ENCODE data around the gene TSPAN11.
"Not testable (repeated sequence)": the region's sequence is repeated elsewhere in the genome, so short reads cannot be mapped to it uniquely, and the experiment has no call there.

TSPAN11 gene

GRCh38 chr12:31019976-31020375 lies 93.4 kb downstream of the TSPAN11 start:
- H3K4me3 ChIP-seq (ENCODE audit: low read depth, low read length), result no peak overlapping the region
- no peak for DNase-seq (ENCODE audit: low read depth)
- TF ChIP-seq, protein P1, sequence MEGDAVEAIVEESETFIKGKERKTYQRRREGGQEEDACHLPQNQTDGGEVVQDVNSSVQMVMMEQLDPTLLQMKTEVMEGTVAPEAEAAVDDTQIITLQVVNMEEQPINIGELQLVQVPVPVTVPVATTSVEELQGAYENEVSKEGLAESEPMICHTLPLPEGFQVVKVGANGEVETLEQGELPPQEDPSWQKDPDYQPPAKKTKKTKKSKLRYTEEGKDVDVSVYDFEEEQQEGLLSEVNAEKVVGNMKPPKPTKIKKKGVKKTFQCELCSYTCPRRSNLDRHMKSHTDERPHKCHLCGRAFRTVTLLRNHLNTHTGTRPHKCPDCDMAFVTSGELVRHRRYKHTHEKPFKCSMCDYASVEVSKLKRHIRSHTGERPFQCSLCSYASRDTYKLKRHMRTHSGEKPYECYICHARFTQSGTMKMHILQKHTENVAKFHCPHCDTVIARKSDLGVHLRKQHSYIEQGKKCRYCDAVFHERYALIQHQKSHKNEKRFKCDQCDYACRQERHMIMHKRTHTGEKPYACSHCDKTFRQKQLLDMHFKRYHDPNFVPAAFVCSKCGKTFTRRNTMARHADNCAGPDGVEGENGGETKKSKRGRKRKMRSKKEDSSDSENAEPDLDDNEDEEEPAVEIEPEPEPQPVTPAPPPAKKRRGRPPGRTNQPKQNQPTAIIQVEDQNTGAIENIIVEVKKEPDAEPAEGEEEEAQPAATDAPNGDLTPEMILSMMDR (IDR thresholded peaks at IDR 0.05; ENCODE audit: control insufficient read depth, extremely low read depth, insufficient read depth), result no peak

DNA sequence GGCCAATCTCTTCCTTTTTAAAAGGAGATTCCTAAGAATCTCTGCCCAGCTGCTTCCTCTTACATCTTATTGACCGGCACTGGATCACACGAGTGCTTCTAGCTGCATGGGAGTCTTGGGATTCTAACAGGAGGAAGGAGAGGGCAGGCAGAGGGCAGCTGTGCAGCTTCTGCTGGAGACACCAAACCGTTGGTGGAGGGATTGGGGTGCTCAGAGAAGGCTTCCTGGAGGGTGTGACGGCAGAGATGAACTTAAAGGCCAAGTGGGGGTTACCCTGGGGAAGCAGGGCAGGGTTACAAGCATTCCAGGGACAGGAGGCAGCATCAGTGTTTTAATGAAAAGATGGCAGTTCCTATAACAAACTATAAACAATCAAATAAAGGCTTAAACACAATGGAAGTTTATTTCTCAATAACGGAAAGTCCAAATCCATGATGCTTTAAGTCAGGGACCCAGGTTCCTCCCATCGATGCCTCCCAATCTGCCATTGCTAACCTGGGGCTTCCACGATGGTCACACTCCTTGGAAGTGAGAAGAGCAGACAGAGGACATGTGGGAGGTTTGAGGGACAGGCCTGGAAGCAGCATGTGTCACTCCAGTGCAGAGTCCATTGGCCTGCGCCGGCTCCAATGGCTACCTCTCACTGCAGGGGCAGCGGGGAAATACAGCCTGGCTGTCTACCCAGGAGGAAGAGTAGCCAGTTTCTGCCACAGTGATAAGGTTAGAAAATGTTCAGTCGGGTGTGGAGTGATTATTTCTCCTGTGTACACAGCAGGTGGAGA lies 94.0 kb downstream of the TSPAN11 start:
- H3K4me3 ChIP-seq (ENCODE audit: low read depth, low read length), result no peak overlapping the region
- no peak for DNase-seq (ENCODE audit: low read depth)
- TF ChIP-seq, protein P1 (IDR thresholded peaks at IDR 0.05; ENCODE audit: control insufficient read depth, extremely low read depth, insufficient read depth), result no peak

DNA sequence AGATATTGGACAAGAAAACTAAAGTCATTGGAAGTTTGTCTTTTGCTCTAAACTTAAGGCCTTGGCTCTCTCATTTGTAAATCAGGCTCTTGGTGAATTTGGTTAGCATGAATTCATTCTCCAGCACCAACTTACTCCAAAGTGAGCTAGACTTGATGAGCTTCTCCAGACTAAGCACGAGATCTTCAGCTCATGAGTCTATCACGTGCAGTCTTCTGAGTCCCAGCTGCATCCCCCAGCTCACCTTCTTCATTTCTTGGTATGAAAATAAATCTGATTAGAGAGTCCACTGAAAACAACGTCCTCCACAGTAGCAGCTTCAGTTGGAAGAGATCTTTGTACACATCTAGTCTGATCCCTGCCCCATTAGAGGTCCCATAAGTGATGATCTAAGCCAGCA lies 94.6 kb downstream of the TSPAN11 start:
- no peak overlapping the region for H3K4me3 ChIP-seq (ENCODE audit: low read depth, low read length)
- DNase-seq (ENCODE audit: low read depth), result no peak
- TF ChIP-seq, protein P1 (IDR thresholded peaks at IDR 0.05; ENCODE audit: control insufficient read depth, extremely low read depth, insufficient read depth), result no peak

DNA sequence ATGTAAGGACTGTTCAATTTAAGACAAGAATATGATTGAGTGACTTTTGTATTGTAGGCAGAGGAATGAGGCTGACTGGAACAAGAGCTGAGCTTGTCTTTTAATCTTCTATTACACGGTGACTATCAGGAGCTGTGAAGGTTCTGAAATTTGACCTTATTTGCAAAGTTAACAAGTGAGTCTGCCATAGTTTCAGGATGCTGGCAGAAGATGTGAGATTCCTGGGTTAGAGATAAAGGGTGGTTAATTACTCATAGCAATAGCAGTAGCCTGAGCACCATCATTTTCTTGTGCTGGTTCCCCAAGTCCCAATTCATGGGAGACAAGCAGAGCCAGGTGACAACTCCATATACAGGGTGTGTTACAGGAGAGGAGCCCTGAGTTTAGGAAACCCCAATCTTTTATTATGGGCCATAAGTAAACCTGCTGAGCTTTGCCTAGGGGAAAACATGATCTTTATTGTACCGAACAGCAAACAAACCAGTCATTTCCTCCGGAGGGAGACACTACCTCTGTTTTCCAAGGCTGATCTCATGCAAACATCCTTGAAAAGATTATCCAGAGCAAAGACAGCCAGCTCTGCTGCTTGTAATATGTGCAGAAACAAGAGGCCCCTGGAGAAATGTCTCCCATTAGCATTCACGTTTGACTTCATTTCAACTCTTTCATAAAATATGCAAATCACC lies 95.4 kb downstream of the TSPAN11 start:
- peak; percentile 78 for DNase-seq (ENCODE audit: low read depth)
- TF ChIP-seq, protein P1 (IDR thresholded peaks at IDR 0.05; ENCODE audit: control insufficient read depth, extremely low read depth, insufficient read depth), result peak; percentile 46
- H3K4me3 ChIP-seq (ENCODE audit: low read depth, low read length), result no peak overlapping the region

DNA sequence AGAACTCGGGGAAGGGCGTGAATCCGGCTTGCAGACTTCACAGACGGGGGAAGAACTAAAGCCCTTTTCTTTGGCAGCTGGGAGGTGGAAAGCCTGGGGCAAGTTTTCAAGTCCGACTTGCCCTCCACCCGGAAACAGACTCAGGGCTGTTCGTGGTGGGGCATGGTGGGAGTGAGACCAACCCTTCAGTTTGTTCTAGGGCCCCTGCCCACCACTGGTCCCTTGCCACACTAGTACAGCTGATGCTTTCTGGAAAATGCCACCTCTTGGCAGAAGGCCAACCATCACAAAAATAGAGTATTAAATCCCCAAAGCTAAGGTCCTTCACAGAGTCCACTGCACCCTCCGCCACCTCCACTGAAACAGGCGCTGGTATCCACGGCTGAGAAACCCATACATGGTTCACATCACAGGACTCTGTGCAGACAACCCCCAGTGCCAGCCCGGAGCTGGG lies 96.8 kb downstream of the TSPAN11 start:
- TF ChIP-seq, protein P1 (IDR thresholded peaks at IDR 0.05; ENCODE audit: control insufficient read depth, extremely low read depth, insufficient read depth), result no peak

GRCh38 chr12:31026202-31026601 lies 99.7 kb downstream of the TSPAN11 start:
- TF ChIP-seq, protein P1 (IDR thresholded peaks at IDR 0.05; ENCODE audit: control insufficient read depth, extremely low read depth, insufficient read depth), result no peak
- no peak overlapping the region for H3K4me3 ChIP-seq (ENCODE audit: low read depth, low read length)
- no peak for DNase-seq (ENCODE audit: low read depth)

More for the DNA sequence above, 96.8 kb downstream of the TSPAN11 start:
- no peak overlapping the region for H3K4me3 ChIP-seq (ENCODE audit: low read depth, low read length)
- DNase-seq (ENCODE audit: low read depth), result no peak

DNA sequence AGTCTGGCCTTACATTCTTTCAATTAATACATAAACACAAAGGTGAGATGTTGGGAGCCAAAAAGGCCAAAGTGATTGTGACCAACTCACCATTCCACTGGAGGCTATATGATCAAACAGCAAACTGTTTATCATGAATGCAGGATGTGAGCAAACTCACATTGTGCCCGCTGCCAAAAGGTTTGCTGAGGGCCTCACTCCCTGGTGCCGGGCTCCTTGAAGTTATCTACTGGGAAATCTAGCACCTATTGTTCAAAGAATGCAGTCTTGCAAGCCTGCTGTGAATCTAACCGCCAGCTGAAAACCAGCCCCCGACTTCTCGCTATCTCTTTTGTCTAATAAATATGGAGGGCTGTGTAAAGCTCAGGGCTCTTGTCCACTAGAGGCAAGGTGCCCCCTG lies 100.5 kb downstream of the TSPAN11 start:
- H3K4me3 ChIP-seq (ENCODE audit: low read depth, low read length); DNase-seq (ENCODE audit: low read depth): not testable (repeated sequence)

Data from LNCaP clone FGC (cell line).